ENCODE measurements around the gene PARP12.

Gene PARP12

GRCh38 chr7:140035400-140036223, 27.1 kb downstream of the PARP12 start:
- no peak for DNase-seq (ENCODE audit: low spot score)

GRCh38 chr7:140034421-140034820, 28.3 kb downstream of the PARP12 start:
- DNase-seq (ENCODE audit: low spot score), result no peak

DNA sequence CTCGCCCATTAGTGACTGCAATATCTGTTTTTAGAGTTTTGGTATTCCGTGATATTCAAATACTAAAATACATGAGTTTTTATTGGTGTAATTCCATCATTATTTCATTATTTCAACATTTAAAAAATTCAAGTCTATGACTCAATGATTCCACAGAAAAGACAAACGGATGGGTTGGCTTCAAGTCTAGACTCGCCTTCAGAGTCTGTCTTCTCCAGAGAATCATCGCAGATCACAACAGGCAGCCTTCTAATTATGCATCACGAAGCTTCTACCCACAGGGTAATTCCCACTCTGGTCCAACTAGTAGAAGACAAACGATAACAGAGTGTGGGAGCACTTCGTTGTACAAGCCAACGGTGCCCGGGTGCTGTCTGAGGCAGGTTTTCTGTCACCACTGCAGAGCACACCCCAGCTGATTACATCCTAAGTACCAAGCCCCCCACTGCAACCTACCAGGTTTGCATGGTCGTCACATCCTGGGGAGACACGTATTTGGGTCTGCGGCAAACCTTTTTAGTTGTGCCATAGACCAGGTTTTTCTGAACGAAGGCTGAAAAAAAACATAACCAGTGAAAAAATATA, 28.9 kb downstream of the PARP12 start:
- DNase-seq (ENCODE audit: low spot score), result no peak

DNA sequence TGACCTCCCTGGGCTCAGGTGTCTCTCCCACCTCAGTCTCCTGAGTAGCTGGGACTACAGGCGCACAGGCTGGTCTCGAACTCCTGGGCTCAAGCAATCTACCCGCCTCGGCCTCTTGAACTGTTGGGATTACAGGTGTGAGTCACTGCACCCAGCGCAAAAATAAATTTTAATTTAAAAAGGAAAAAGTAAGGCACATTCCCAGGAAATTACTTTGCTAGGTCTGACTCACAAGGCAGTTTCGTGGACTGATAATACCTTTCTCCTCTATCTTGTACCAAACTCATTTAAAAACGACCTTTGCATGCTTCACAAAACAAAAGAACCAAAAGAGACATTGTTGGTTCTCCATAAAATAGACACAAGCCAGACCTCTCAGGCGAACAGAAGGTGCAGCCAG, 29.7 kb downstream of the PARP12 start:
- no peak for DNase-seq (ENCODE audit: low spot score)

GRCh38 chr7:140031364-140031763, 31.4 kb downstream of the PARP12 start:
- no peak for DNase-seq (ENCODE audit: low spot score)

GRCh38 chr7:140029072-140029471, 33.7 kb downstream of the PARP12 start:
- no peak for DNase-seq (ENCODE audit: low spot score)

DNA sequence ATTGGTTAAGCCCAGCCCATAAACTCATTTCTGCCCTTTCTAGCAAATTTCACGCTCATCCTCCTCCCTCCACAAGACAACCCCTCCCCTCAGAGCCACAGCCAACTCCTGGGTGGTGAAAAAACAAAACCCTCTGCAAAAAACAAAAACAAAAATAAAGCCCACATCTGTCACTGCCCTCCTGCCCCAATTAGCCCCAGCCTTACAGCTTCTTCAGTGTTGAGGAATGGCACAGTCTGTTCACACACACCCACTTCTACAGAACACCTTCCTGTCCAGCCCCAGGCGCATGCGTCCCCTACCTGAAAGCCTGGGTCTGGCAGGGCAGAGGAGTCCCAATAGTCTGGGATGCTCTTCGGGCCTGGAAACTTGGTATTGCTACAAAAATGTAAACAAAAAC, 34.4 kb downstream of the PARP12 start:
- DNase-seq (ENCODE audit: low spot score), result no peak

DNA sequence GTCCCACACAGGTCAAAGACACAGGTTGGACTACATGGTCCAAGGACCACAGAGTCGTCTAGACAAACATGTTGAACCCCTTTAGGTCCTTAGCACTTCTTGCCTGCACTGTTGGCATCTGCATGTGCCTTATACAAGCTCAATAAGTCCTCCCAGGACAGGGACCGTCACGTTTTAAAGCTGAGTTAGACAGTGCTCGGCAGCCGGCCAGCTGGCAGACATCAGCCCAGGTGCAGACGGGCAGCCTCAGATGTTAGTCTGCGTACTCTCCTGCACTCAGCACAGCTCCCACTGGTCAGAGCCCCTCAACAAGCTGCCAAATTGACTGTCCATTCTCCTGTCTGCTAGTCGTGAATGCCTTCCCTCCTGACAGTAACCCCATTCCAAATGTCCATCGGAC, 34.9 kb downstream of the PARP12 start:
- DNase-seq (ENCODE audit: low spot score), result no peak

DNA sequence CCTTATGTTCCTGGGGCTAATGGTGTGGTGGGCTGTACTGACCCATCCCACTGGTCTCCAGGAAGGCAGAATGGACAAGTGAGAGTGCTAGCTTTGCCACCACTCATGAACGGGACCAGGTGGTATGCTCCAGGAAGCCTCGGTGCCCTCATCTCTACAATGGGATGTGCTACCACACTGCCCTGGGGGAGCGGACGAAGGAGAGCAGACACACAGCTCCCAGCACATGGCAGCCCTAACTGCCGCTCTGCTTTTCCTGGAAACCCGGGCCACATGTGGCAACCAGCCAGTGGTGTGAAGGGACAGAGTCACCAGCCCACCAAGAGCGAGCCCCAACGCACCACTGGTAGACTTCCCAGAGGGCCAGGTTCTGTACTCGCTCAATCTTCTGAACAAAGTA, 35.8 kb downstream of the PARP12 start:
- no peak for DNase-seq (ENCODE audit: low spot score)

DNA sequence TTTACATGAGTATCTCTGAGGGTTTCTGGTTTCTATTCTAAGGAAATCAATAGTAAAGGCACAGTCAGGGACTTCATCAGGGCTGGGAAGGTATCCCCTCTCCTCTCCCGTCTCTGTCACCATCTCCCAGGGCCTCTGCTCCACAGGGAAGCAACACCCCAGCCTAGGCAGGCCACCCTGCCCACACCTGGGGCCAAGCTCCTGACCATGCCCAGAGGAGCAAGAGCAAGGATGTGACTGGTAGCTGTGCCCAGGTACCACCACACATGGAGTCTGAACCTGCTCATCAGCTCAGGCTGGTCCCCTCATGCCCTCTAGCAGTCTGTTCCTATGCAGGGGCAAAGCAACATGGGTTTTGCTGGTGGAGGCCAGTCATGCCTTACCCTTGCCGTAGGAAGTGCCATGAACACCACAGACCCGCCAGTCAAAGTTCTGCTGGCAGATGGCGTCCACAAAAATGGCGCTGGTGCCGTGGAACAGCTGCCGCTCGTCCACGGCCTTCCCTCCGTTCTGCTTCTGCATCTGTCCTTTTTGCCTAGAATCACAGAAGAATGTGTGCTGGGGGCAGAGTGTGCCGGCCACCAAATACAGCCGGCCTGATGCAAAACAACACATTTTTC, 36.8 kb downstream of the PARP12 start:
- no peak for DNase-seq (ENCODE audit: low spot score)

- no peak for DNase-seq (ENCODE audit: low spot score)
Measured at GRCh38 chr7:140025241-140025640, 37.5 kb downstream of the PARP12 start.

GRCh38 chr7:140024585-140024984, 38.2 kb downstream of the PARP12 start:
- DNase-seq (ENCODE audit: low spot score), result no peak

DNA sequence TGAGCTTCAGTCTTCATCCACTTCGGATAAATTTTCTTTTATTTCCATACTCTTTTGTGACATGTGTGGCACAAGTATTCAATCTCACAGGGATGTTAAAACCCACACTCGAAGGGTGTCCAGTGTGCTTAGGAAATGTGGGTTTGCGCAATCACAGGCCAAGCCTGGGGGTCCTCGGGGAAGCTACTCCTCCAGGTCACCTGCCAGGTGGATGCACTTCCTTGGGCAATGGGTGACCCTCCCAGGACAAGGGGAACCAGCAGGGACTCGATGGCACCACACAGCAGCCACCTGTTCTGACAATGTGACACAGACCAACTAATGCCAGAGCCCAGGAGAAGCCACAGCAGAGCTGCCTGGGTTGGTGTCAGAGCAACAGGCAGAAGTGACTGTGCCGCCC, 39.0 kb downstream of the PARP12 start:
- DNase-seq (ENCODE audit: low spot score), result no peak

GRCh38 chr7:140022582-140023211, 40.1 kb downstream of the PARP12 start:
- no peak for DNase-seq (ENCODE audit: low spot score)

- no peak for DNase-seq (ENCODE audit: low spot score)
Measured at GRCh38 chr7:140021603-140022002, 41.1 kb downstream of the PARP12 start.

- no peak for DNase-seq (ENCODE audit: low spot score)
Measured at GRCh38 chr7:140019606-140020005, 43.1 kb downstream of the PARP12 start.

GRCh38 chr7:140019172-140019571, 43.6 kb downstream of the PARP12 start:
- no peak for DNase-seq (ENCODE audit: low spot score)

GRCh38 chr7:140018125-140019043, 44.4 kb downstream of the PARP12 start:
- no peak for DNase-seq (ENCODE audit: low spot score)

- DNase-seq (ENCODE audit: low spot score), result no peak
Measured at GRCh38 chr7:140017543-140017942, 45.2 kb downstream of the PARP12 start.

DNA sequence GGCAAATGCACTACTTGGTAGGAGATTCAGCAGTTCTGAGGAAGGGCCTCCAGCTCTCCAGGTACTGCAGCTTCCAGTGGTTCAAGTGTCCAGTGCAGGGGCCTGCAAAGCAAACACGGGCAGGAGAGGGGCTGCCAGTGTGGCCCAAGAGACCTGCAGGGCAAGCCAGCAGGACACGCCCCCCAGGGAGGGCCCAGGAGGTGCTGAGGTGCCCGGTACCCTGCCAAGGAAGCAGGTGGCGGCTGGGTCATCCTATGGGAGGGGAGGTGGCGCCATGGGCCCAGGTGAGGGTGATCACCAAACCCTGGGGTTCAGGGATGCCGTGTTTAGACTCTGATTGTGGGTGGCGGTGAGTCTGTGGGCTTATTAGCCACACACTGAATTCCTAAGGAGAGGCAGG, 45.7 kb downstream of the PARP12 start:
- no peak for DNase-seq (ENCODE audit: low spot score)

DNA sequence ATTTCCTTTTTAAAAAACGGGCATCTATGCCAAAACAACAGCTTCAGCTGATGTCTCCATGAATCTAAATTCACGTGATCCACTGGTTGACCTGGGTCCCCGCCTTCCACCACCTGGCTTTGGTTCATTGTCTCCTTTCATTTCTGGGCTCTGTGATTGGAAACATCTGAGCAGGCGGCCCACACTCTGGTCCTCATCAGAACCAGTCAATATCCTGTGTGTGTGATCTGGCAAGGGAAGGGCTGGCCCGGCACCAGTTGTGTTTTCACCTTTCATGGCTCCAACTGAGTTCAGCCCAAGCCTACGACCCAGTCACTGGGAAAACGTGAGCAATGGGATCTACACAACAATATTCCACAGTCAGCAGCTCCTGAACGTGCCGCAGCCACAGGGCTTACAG, 46.2 kb downstream of the PARP12 start:
- DNase-seq (ENCODE audit: low spot score), result no peak

DNA sequence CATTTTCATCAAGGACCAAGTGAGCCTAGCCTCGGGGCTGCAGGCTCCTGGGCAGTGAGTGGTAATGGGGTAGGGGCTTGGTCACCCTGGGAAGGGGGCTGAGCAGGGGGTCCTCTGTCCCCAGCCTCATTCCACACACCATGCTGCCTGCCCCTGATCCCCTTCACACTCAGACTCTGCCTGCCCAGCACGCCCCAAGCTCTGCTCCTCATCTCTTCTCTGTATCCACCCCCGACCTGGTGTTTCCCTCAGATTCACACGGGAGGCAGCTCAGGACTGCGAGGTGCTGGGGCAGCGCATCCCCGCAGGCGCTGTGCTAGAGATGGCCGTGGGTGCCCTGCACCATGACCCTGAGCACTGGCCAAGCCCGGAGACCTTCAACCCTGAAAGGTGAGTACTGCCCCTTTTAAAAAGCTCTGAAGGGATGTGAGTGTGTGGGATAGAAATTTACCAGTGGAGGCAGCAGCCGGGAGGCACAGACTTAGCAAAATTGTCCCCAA, 47.2 kb downstream of the PARP12 start:
- no peak for DNase-seq (ENCODE audit: low spot score)

All from D341Med (cell line).